Hepatocyte (in vitro differentiated cells): Measurements from ENCODE around the gene HS3ST4. TPM values are rescaled to one million over a fixed set of nuclear protein-coding genes. Genes with fewer than 3 reads are reported as not detected.

Source experiments
- DNase-seq: peaks from one replicate; pipeline ENCODE4 v3.0.0-alpha.2; 2016; ENCODE audit warnings: low spot score
- H2AFZ ChIP-seq: fragments of 200-600 bp; sonication (generic); 2 replicates; pipeline ENCODE4 v1.6.0; 2016; ENCODE audit warnings: antibody characterized with exemption, mild to moderate bottlenecking
- H3K27ac ChIP-seq: fragments of 200-600 bp; sonication (generic); 2 replicates; pipeline ENCODE4 v1.5.1; 2016; ENCODE audit warnings: mild to moderate bottlenecking
- H3K27me3 ChIP-seq: fragments of 200-600 bp; sonication (generic); 2 replicates; pipeline ENCODE4 v1.6.1; 2016
- H3K36me3 ChIP-seq: fragments of 200-600 bp; sonication (generic); replicated peaks from 2 replicates; pipeline ENCODE4 v1.5.1; 2016; ENCODE audit warnings: low read depth; ENCODE audit not compliant: insufficient read depth
- H3K4me1 ChIP-seq: fragments of 200-600 bp; sonication (generic); 2 replicates; pipeline ENCODE4 v1.5.1; 2016; ENCODE audit warnings: mild to moderate bottlenecking, moderate library complexity; ENCODE audit not compliant: insufficient read depth
- H3K4me2 ChIP-seq: fragments of 200-600 bp; sonication (generic); 2 replicates; pipeline ENCODE4 v1.6.0; 2016
- H3K4me3 ChIP-seq: fragments of 200-600 bp; sonication (generic); 2 replicates; pipeline ENCODE4 v1.5.1; 2016; ENCODE audit warnings: mild to moderate bottlenecking
- H3K79me2 ChIP-seq: fragments of 200-600 bp; sonication (generic); 2 replicates; pipeline ENCODE4 v1.6.0; 2017; ENCODE audit warnings: mild to moderate bottlenecking
- H3K9me2 ChIP-seq: fragments of 200-600 bp; sonication (generic); replicated peaks from 2 replicates; pipeline ENCODE4 v1.6.0; 2017; ENCODE audit warnings: mild to moderate bottlenecking; ENCODE audit not compliant: insufficient read depth
- H3K9me3 ChIP-seq: fragments of 200-600 bp; sonication (generic); 2 replicates; pipeline ENCODE4 v1.5.1; 2016; ENCODE audit warnings: low read depth, mild to moderate bottlenecking
- H4K20me1 ChIP-seq: fragments of 200-600 bp; sonication (generic); 2 replicates; pipeline ENCODE4 v1.6.0; 2016; ENCODE audit warnings: mild to moderate bottlenecking; ENCODE audit not compliant: insufficient read depth, poor library complexity, severe bottlenecking
- CTCF ChIP-seq: fragments of 200-600 bp; sonication (generic); IDR thresholded peaks from 2 replicates; pipeline ENCODE4 v1.5.1; 2016; ENCODE audit warnings: antibody characterized with exemption, mild to moderate bottlenecking; ENCODE audit not compliant: poor library complexity
- EZH2 ChIP-seq: fragments of 200-600 bp; sonication (generic); IDR thresholded peaks from 2 replicates; pipeline ENCODE4 v1.6.1; 2016; ENCODE audit warnings: antibody characterized with exemption, mild to moderate bottlenecking, borderline replicate concordance
- EZH2phosphoT487 ChIP-seq: fragments of 200-600 bp; sonication (generic); IDR thresholded peaks from one replicate; pipeline ENCODE4 v1.6.1; 2018; ENCODE audit warnings: antibody characterized with exemption, mild to moderate bottlenecking, low read depth, moderate library complexity; ENCODE audit not compliant: unreplicated experiment, severe bottlenecking
- WGBS: methylation state at CpG from one replicate; pipeline ENCODE4 v1.1.6; 2016; ENCODE audit warnings: low lambda C conversion rate; ENCODE audit errors: missing lambda C conversion rate; 5-methylcytosine and 5-hydroxymethylcytosine counted together
- polyA plus RNA-seq: library from polyadenylated mRNA; unstranded; fragments of >200 nt; fragmentation: Nextera tagmentation; extraction: Ambion mirVana; gene quantifications from 2 replicates; pipeline ENCODE4 v1.2.1, GENCODE V29; 2016
- total RNA-seq: library from RNA; depleted of rRNA; stranded (reverse); fragments of >200 nt; gene quantifications from 2 replicates; pipeline ENCODE4 v1.2.3, GENCODE V29; 2014

Gene HS3ST4
- total and polyA plus RNA-seq, 2 experiments from 2014 or later = 2.0 to 3.1 TPM

- TF ChIP-seq EZH2 (no peak), EZH2phosphoT487 (no peak), CTCF (peak; percentile 33)
- Histone ChIP-seq H3K36me3 (no peaks in the 10 kb centered on the region), H4K20me1 (no peaks in the 10 kb centered on the region), H3K9me2 (no peaks in the 10 kb centered on the region), H3K9me3 (no peaks in the 10 kb centered on the region), H3K27ac (no peak overlapping the region), H3K27me3 (no peaks in the 10 kb centered on the region), H3K4me1 (no peaks in the 10 kb centered on the region), H3K4me2 (no peak overlapping the region), H3K79me2 (no peaks in the 10 kb centered on the region), H2AFZ (no peak overlapping the region), H3K4me3 (no peak overlapping the region)
- 77% methylated on average over 5 of the region's 5 CpGs for WGBS
- no peak for DNase-seq
Observed at GRCh38 chr16:26111900-26112299, 420.1 kb downstream of the HS3ST4 start.

GRCh38 chr16:26118575-26118974, 426.8 kb downstream of the HS3ST4 start:
- Histone ChIP-seq H3K9me3 (no peaks in the 10 kb centered on the region), H3K9me2 (no peaks in the 10 kb centered on the region), H3K79me2 (no peaks in the 10 kb centered on the region), H3K4me2 (no peak overlapping the region), H4K20me1 (no peaks in the 10 kb centered on the region), H3K27ac (no peak overlapping the region), H3K27me3 (no peaks in the 10 kb centered on the region), H3K4me3 (no peak overlapping the region), H3K4me1 (no peaks in the 10 kb centered on the region), H3K36me3 (no peaks in the 10 kb centered on the region), H2AFZ (no peak overlapping the region)
- no peak for DNase-seq
- TF ChIP-seq EZH2phosphoT487 (no peak), EZH2 (no peak), CTCF (no peak)
- WGBS = 40% methylated on average over 3 of the region's 3 CpGs

DNA sequence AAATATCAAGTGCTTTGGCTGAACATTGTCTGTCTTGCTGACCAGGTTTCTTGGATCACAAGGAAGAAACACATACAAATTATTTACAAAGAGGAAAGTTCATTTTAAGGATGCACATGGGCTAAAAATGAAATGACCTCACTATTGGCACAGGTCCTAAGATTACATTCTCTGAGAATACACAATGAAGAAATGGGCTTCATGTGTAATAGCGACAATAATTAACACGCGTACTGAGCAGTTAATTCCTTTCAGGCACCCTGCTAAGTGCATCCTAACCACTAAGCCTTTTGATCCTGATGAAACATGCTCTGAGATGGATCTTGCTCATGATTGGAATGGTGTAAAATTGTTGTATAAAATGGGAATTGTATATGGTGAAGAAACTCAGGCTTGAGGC, 429.0 kb downstream of the HS3ST4 start:
- Histone ChIP-seq H3K4me1 (no peaks in the 10 kb centered on the region), H3K79me2 (no peaks in the 10 kb centered on the region), H3K4me2 (no peak overlapping the region), H3K27ac (no peak overlapping the region), H2AFZ (no peak overlapping the region), H3K4me3 (no peak overlapping the region), H3K36me3 (no peaks in the 10 kb centered on the region), H3K9me2 (no peaks in the 10 kb centered on the region), H3K9me3 (no peaks in the 10 kb centered on the region), H4K20me1 (no peaks in the 10 kb centered on the region), H3K27me3 (no peaks in the 10 kb centered on the region)
- no peak for DNase-seq
- TF ChIP-seq EZH2 (no peak), CTCF (no peak), EZH2phosphoT487 (no peak)
- 55% methylated on average over 3 of the region's 3 CpGs for WGBS

DNA sequence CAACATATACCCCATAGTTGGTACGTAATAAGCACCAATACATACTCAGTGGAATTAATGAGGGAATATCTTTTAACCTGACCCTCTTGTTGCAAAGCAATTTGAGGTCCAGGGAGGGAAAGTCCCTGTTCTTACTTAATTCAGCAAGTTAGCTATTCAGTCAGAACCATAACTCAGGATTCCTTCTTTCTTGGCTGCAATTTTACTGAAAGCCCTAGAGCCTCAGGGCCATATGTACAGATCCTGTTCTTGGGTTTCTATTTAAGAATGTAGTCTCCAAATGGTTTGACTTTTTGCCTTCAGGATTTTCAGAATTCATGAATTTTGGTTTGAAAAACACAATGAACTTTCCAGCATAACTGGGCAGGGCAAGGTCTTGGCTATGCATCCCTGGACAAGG, 436.5 kb downstream of the HS3ST4 start:
- TF ChIP-seq EZH2 (no peak), CTCF (no peak), EZH2phosphoT487 (no peak)
- Histone ChIP-seq H3K27ac (no peak overlapping the region), H3K9me3 (no peaks in the 10 kb centered on the region), H3K27me3 (no peaks in the 10 kb centered on the region), H4K20me1 (no peaks in the 10 kb centered on the region), H3K9me2 (no peaks in the 10 kb centered on the region), H3K4me1 (peaks cover 9% of the 10 kb centered on the region), H3K36me3 (no peaks in the 10 kb centered on the region), H3K4me2 (no peak overlapping the region), H3K79me2 (no peaks in the 10 kb centered on the region), H3K4me3 (no peak overlapping the region), H2AFZ (no peak overlapping the region)
- no peak for DNase-seq
- WGBS = 86% methylated on average over 1 of the region's 1 CpG
